HEK293T (cell line): Measurements from ENCODE around the gene SAMD14.

Experiments used
- CTCF ChIA-PET: fragments of 350-600 bp; formaldehyde crosslinking; extraction: SDS; loops from one replicate; lab custom pipeline; 2021; ENCODE audit warnings: antibody characterized with exemption, inconsistent platforms; lab: Yijun Ruan, JAX
- POLR2A ChIA-PET: fragments of 350-600 bp; formaldehyde crosslinking; extraction: SDS; loops from one replicate; lab custom pipeline; 2020; ENCODE audit warnings: antibody characterized with exemption, inconsistent platforms; lab: Yijun Ruan, JAX
- DNase-seq: peaks from one replicate; pipeline ENCODE4 v3.0.0; 2012; ENCODE audit warnings: mixed read lengths; ENCODE audit errors: extremely low spot score
- ARNT ChIP-seq: fragments of 450-650 bp; IDR thresholded peaks from 2 replicates; pipeline ENCODE4 v1.6.1; 2017; ENCODE audit warnings: mild to moderate bottlenecking
- BHLHE40 ChIP-seq: fragments of 450-650 bp; IDR thresholded peaks from 2 replicates; pipeline ENCODE4 v1.6.1; 2016; ENCODE audit warnings: mild to moderate bottlenecking, moderate library complexity, borderline replicate concordance
- CTBP1 ChIP-seq: fragments of 450-650 bp; IDR thresholded peaks from 2 replicates; pipeline ENCODE4 v1.6.1; 2016; ENCODE audit warnings: borderline replicate concordance
- ELF4 ChIP-seq: fragments of 450-650 bp; IDR thresholded peaks from 2 replicates; pipeline ENCODE4 v1.6.1; 2017; ENCODE audit warnings: antibody characterized with exemption
- FOXA1 ChIP-seq: fragments of 450-650 bp; IDR thresholded peaks from 2 replicates; pipeline ENCODE4 v1.6.1; 2016; ENCODE audit warnings: mild to moderate bottlenecking
- FOXK2 ChIP-seq: fragments of 450-650 bp; IDR thresholded peaks from 2 replicates; pipeline ENCODE4 v1.6.1; 2016; ENCODE audit warnings: mild to moderate bottlenecking
- FOXM1 ChIP-seq: fragments of 450-650 bp; IDR thresholded peaks from 2 replicates; pipeline ENCODE4 v1.6.1; 2017; ENCODE audit warnings: mild to moderate bottlenecking, borderline replicate concordance
- HDGF ChIP-seq: fragments of 450-650 bp; IDR thresholded peaks from 2 replicates; pipeline ENCODE4 v1.6.1; 2017; ENCODE audit warnings: antibody characterized with exemption, borderline replicate concordance
- L3MBTL2 ChIP-seq: fragments of 450-650 bp; conservative IDR thresholded peaks from 2 replicates; pipeline ENCODE4 v1.6.1; 2016; ENCODE audit warnings: mild to moderate bottlenecking
- LEF1 ChIP-seq: fragments of 450-650 bp; IDR thresholded peaks from 2 replicates; pipeline ENCODE4 v1.6.1; 2017; ENCODE audit warnings: mild to moderate bottlenecking, borderline replicate concordance
- NFRKB ChIP-seq: fragments of 450-650 bp; IDR thresholded peaks from 2 replicates; pipeline ENCODE4 v1.6.1; 2016; ENCODE audit warnings: mild to moderate bottlenecking, moderate library complexity
- PKNOX1 ChIP-seq: fragments of 450-650 bp; IDR thresholded peaks from 2 replicates; pipeline ENCODE4 v1.6.1; 2016
- SP1 ChIP-seq: fragments of 450-650 bp; IDR thresholded peaks from 2 replicates; pipeline ENCODE4 v1.6.1; 2017
- SUZ12 ChIP-seq: fragments of 450-650 bp; IDR thresholded peaks from 2 replicates; pipeline ENCODE4 v1.6.1; 2016; ENCODE audit warnings: mild to moderate bottlenecking
- TARDBP ChIP-seq: fragments of 450-650 bp; IDR thresholded peaks from 2 replicates; pipeline ENCODE4 v1.6.1; 2016
- ZNF384 ChIP-seq: fragments of 450-650 bp; IDR thresholded peaks from 2 replicates; pipeline ENCODE4 v1.6.1; 2016

The SAMD14 gene

GRCh38 chr17:50076221-50076590 is 53.8 kb downstream of the SAMD14 start:
- POLR2A ChIA-PET = no interaction called here
- TF ChIP-seq ARNT (no peak), ZNF384 (no peak), L3MBTL2 (no peak), ELF4 (no peak)
- DNase-seq = no peak
- CTCF ChIA-PET = no interaction called here

GRCh38 chr17:50075446-50076032 is 54.4 kb downstream of the SAMD14 start:
- no peak for DNase-seq
- ChIA-PET CTCF (no interaction called here), POLR2A (no interaction called here)
- TF ChIP-seq PKNOX1 (no peak), FOXA1 (no peak), ZNF384 (no peak), NFRKB (no peak), LEF1 (no peak), L3MBTL2 (no peak), ELF4 (no peak), CTBP1 (no peak), SUZ12 (no peak), TARDBP (no peak), BHLHE40 (no peak), ARNT (no peak), HDGF (no peak), SP1 (no peak), FOXK2 (no peak), FOXM1 (no peak)

- ChIA-PET CTCF (interaction anchor here (0.9 to 1.4 kb wide), 2 partner anchors 14 to 18 kb away, joined by 3 to 4 read pairs; partner anchors contain the start of gene ITGA3), POLR2A (interaction anchor here (0.8 kb wide), 1 partner anchor 9 kb away, joined by 3 read pairs; no protein-coding TSS in a partner anchor)
- TF ChIP-seq ARNT (no peak), CTBP1 (no peak), HDGF (no peak), TARDBP (no peak), L3MBTL2 (no peak), SUZ12 (no peak), FOXK2 (no peak), ZNF384 (no peak), LEF1 (no peak), BHLHE40 (no peak), PKNOX1 (no peak)
- DNase-seq = no peak
Observed at GRCh38 chr17:50074227-50074626, 55.7 kb downstream of the SAMD14 start.

- ChIA-PET POLR2A (no interaction called here), CTCF (interaction anchor here (0.5 to 1.4 kb wide), 3 partner anchors 11 to 21 kb away, joined by 3 to 4 read pairs (median 3); partner anchors contain the start of gene ITGA3)
- TF ChIP-seq SP1 = no peak
- no peak for TF ChIP-seq TARDBP
- no peak for TF ChIP-seq SUZ12
- TF ChIP-seq LEF1 = no peak
- TF ChIP-seq FOXM1 = no peak
- TF ChIP-seq FOXK2 = no peak
- TF ChIP-seq L3MBTL2 = no peak
- TF ChIP-seq BHLHE40 = no peak
- no peak for TF ChIP-seq PKNOX1
- no peak for TF ChIP-seq ELF4
- no peak for TF ChIP-seq ZNF384
- no peak for TF ChIP-seq CTBP1
- no peak for TF ChIP-seq HDGF
- TF ChIP-seq FOXA1 = no peak
- DNase-seq = no peak
Observed at GRCh38 chr17:50072925-50073324, 57.0 kb downstream of the SAMD14 start.

- TF ChIP-seq ZNF384 (no peak), SP1 (no peak), FOXM1 (no peak), FOXA1 (no peak), LEF1 (no peak), HDGF (no peak), FOXK2 (no peak), CTBP1 (no peak), BHLHE40 (no peak), PKNOX1 (no peak), SUZ12 (no peak), NFRKB (no peak), L3MBTL2 (no peak), TARDBP (no peak), ARNT (no peak), ELF4 (no peak)
- DNase-seq = no peak
- ChIA-PET POLR2A (no interaction called here), CTCF (no interaction called here)
Observed at GRCh38 chr17:50072130-50072529, 57.8 kb downstream of the SAMD14 start.

GRCh38 chr17:50071692-50072091 is 58.3 kb downstream of the SAMD14 start:
- ChIA-PET CTCF (no interaction called here), POLR2A (no interaction called here)
- no peak for TF ChIP-seq ARNT
- no peak for TF ChIP-seq L3MBTL2
- TF ChIP-seq BHLHE40 = no peak
- TF ChIP-seq HDGF = no peak
- TF ChIP-seq TARDBP = no peak
- no peak for TF ChIP-seq NFRKB
- no peak for TF ChIP-seq FOXM1
- TF ChIP-seq SP1 = no peak
- no peak for TF ChIP-seq ZNF384
- TF ChIP-seq CTBP1 = no peak
- no peak for TF ChIP-seq SUZ12
- TF ChIP-seq FOXA1 = no peak
- no peak for TF ChIP-seq ELF4
- no peak for TF ChIP-seq FOXK2
- TF ChIP-seq PKNOX1 = no peak
- no peak for TF ChIP-seq LEF1
- no peak for DNase-seq
